BLaER1 (cell line): ENCODE results near the gene ATP8B3.

Experiments used
- H3K27ac ChIP-seq: shearing (Covaris generic); formaldehyde crosslinking; 2 replicates; pipeline ENCODE4 v1.8.1; 2022
- H3K27me3 ChIP-seq: shearing (Covaris generic); formaldehyde crosslinking; 2 replicates; pipeline ENCODE4 v1.8.1; 2022
- H3K36me3 ChIP-seq: shearing (Covaris generic); formaldehyde crosslinking; 2 replicates; pipeline ENCODE4 v1.8.1; 2022
- H3K4me1 ChIP-seq: shearing (Covaris generic); formaldehyde crosslinking; 2 replicates; pipeline ENCODE4 v1.8.1; 2022
- H3K4me2 ChIP-seq: shearing (Covaris generic); formaldehyde crosslinking; 2 replicates; pipeline ENCODE4 v1.8.1; 2022
- H3K4me3 ChIP-seq: shearing (Covaris generic); formaldehyde crosslinking; 2 replicates; pipeline ENCODE4 v1.8.1; 2022
- H3K9ac ChIP-seq: shearing (Covaris generic); formaldehyde crosslinking; 2 replicates; pipeline ENCODE4 v1.8.1; 2022
- H3K9me3 ChIP-seq: shearing (Covaris generic); formaldehyde crosslinking; 2 replicates; pipeline ENCODE4 v1.8.1; 2022
- H4K20me1 ChIP-seq: shearing (Covaris generic); formaldehyde crosslinking; 2 replicates; pipeline ENCODE4 v1.8.1; 2022
- Cebpa-rat ChIP-seq: shearing (Covaris generic); IDR thresholded peaks from 2 replicates; pipeline ENCODE4 v1.8.1; 2022

ATP8B3 gene

DNA sequence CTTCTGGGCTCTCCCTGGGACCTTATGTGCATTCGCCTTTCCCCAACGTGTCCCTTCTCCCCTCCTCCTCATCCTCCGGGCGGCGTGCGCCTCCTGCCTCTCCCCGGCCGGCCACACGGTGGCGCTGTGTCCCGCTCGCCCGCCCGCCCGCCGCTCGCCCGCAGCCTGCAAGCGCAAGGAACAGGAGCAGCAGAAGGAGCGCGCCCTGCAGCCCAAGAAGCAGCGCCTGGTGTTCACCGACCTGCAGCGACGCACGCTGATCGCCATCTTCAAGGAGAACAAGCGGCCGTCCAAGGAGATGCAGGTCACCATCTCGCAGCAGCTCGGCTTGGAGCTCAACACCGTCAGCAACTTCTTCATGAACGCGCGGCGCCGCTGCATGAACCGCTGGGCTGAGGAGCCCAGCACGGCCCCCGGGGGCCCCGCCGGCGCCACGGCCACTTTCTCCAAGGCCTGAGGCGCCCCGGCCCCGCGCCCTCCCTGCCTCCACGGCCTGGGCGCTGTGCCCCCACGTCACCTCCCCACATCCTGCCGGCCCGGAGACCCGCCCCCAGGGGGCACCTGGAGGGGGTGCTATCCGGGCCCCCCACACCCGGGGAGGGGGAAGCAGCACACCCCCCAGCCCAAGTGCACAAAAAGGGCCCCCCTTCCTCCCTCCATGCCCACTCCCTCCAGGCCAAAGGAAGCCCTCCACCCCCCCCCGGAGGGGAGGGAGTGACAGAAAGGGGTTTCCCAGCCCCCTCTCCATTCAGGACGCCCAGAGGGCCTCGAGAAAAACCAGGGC is 36.9 kb downstream of the ATP8B3 start:
- no peaks in the 10 kb centered on the region for H3K36me3 ChIP-seq
- H3K4me1 ChIP-seq: peaks cover 48% of the 10 kb centered on the region
- no peak overlapping the region for H3K27ac ChIP-seq
- H4K20me1 ChIP-seq: peaks cover 22% of the 10 kb centered on the region
- H3K9me3 ChIP-seq: peaks cover 32% of the 10 kb centered on the region
- H3K9ac ChIP-seq: no peak overlapping the region
- peak overlapping the region; percentile 95 for H3K4me2 ChIP-seq
- H3K4me3 ChIP-seq: peak overlapping the region; percentile 62
- peaks cover 99% of the 10 kb centered on the region for H3K27me3 ChIP-seq
- no peak for TF ChIP-seq Cebpa-rat

DNA sequence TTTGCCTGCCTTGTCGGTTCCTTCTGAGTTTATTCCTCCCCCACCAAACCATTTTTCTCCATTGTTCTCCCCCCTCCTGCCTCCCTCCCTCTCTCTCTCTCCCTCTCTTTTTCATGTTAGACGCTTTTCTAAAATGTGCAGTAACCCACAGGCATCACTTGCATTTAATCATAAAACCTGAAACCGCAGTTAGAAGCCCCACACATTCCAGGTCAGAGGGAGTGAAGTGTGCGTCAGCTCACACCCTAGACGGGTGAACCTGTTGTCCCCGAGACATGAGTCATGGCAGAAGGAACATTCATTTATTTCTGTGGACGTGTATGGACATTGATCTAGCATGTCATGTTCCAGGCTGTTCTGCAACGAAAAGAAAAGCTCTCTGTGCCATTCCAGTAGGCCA is 38.9 kb downstream of the ATP8B3 start:
- peaks cover 97% of the 10 kb centered on the region for H3K27me3 ChIP-seq
- H3K4me2 ChIP-seq: peak overlapping the region; percentile 3; the same call in 1 of the 2 replicates
- H3K4me1 ChIP-seq: peaks cover 37% of the 10 kb centered on the region
- H3K27ac ChIP-seq: no peak overlapping the region
- no peaks in the 10 kb centered on the region for H3K36me3 ChIP-seq
- no peak overlapping the region for H3K9ac ChIP-seq
- H4K20me1 ChIP-seq: peaks cover 11% of the 10 kb centered on the region
- H3K4me3 ChIP-seq: no peak overlapping the region
- peaks cover 38% of the 10 kb centered on the region for H3K9me3 ChIP-seq
- no peak for TF ChIP-seq Cebpa-rat

DNA sequence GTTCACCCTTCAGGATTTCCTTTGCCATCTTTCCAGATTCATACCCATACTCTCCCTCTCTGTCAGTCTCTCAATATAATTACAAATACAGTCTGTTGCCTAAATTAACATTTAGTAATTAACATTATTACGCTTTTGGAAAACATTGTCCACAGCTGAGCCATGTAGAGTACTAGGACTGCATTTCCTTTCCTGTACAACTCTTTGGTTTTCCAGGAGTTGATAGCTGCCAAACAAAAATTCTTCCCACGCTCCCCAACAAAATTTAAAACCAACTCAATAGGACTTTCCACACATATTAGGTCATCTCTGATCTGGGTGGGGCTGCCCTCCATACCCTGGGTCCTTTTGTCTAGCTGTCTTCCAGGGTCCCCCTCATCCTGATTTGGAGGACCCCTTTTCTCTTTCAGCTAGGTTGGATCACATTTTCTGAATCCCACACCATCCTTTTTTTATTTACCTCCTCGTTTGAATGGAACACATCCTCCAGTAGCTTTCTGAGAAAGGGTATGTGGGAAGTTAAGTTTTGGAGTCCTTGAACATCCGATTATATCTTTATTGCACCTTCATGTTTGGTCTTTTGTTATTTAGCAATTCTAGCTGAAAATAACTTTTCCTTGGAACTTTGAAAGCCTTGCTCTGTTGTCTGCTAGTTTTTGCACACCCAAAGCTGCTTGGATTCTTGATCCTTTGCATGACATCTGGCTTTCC is 41.1 kb downstream of the ATP8B3 start:
- no peak overlapping the region for H3K9ac ChIP-seq
- H3K4me1 ChIP-seq: peaks cover 49% of the 10 kb centered on the region
- H3K4me3 ChIP-seq: no peak overlapping the region
- no peak overlapping the region for H3K27ac ChIP-seq
- no peaks in the 10 kb centered on the region for H3K36me3 ChIP-seq
- no peak for TF ChIP-seq Cebpa-rat
- H4K20me1 ChIP-seq: peaks cover 3% of the 10 kb centered on the region
- H3K9me3 ChIP-seq: peaks cover 38% of the 10 kb centered on the region
- peaks cover 97% of the 10 kb centered on the region for H3K27me3 ChIP-seq
- no peak overlapping the region for H3K4me2 ChIP-seq

DNA sequence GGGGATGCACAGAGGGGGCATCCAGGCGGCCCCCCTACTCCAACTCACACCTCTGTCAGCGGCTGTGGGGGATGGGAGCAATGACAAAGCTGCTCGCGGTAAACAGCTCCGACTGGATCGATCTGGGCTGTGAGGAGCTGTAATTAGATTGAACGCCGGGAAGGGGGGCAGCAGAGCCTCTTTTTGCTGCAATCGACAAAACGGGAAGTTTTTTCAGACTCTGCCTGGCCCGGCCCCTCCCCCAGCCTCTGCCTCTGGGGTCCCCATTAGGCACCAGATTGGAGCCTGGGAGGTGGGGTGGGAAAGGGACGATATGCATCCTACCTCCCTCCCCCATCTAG is 42.5 kb downstream of the ATP8B3 start:
- Histone ChIP-seq H3K4me2 (no peak overlapping the region), H3K27me3 (peaks cover 97% of the 10 kb centered on the region), H3K36me3 (no peaks in the 10 kb centered on the region), H3K9me3 (peaks cover 29% of the 10 kb centered on the region), H3K27ac (no peak overlapping the region), H3K9ac (no peak overlapping the region), H4K20me1 (peaks cover 14% of the 10 kb centered on the region), H3K4me1 (peaks cover 50% of the 10 kb centered on the region), H3K4me3 (no peak overlapping the region)
- no peak for TF ChIP-seq Cebpa-rat

DNA sequence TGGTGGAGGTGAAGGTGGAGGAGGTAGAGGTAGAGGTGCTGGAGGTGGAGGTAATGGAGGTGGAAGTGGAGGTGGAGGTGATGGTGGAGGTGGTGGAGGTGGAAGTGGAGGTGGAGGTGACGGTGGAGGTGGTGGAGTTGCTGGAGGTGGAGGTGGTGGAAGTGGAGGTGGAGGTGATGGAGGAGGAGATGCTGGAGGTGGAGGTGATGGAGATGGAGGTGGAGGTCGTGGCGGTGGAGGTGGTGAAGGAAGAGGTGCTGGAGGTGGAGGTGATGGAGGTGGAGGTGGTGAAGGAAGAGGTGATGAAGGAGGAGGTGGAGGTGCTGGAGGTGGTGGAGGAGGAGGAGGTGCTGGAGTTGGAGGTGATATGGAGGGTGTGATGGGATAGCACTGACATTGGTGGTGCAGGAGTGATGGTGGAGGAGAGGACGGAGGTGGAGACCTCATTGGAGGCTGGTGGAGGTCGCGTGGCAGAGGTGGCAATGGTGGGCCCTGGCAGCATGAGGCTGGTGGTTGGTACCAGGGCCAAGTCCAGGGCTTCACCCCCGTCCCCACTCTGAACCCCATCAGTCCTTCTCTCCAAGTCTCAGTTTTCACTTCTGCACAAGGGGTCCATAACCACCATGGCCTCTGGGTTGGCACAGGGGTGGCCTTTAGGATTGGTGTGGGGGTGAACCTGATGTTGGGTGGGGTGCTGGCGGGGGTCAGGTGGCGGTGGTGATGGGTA is 43.0 kb downstream of the ATP8B3 start:
- Histone ChIP-seq H3K4me2 (no peak overlapping the region), H3K36me3 (no peaks in the 10 kb centered on the region), H3K9ac (no peak overlapping the region), H3K27me3 (peaks cover 97% of the 10 kb centered on the region), H3K4me3 (no peak overlapping the region), H3K27ac (no peak overlapping the region), H3K9me3 (peaks cover 28% of the 10 kb centered on the region), H3K4me1 (peaks cover 49% of the 10 kb centered on the region), H4K20me1 (peaks cover 14% of the 10 kb centered on the region)
- no peak for TF ChIP-seq Cebpa-rat

- Histone ChIP-seq H3K36me3 (no peaks in the 10 kb centered on the region), H3K27ac (no peak overlapping the region), H3K27me3 (peaks cover 97% of the 10 kb centered on the region), H3K9ac (no peak overlapping the region), H3K9me3 (peaks cover 28% of the 10 kb centered on the region), H4K20me1 (peaks cover 21% of the 10 kb centered on the region), H3K4me3 (no peak overlapping the region), H3K4me1 (peaks cover 43% of the 10 kb centered on the region), H3K4me2 (peak overlapping the region; percentile 84)
- TF ChIP-seq Cebpa-rat: no peak
These were observed 43.8 kb downstream of the ATP8B3 start for GRCh38 chr19:1768248-1768647.

DNA sequence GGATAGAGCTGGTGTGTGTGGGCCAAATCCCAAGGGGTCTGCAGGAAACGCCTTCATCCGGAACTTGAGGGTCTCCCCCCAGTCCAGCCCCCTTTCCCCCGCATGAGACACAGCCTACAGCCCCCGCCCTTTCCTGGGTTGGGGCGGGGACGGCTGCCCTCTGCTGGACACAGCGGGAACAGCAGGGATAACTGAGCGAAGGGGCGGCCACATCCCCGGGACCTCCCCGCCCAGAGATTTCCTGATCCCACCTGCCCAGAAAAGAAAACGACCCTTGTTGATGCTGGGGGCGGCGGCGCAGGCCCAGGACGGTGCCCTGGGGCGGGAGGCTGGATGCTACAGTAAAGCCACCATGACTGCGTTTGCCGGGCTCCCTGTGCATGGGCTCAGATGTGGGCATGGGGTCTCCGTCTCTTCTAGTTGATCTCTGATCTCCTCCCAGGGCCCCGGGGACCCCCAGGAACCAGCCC is 44.6 kb downstream of the ATP8B3 start:
- no peak overlapping the region for H3K27ac ChIP-seq
- no peak overlapping the region for H3K9ac ChIP-seq
- peaks cover 29% of the 10 kb centered on the region for H4K20me1 ChIP-seq
- peaks cover 28% of the 10 kb centered on the region for H3K9me3 ChIP-seq
- H3K27me3 ChIP-seq: peaks cover 97% of the 10 kb centered on the region
- no peaks in the 10 kb centered on the region for H3K36me3 ChIP-seq
- peaks cover 38% of the 10 kb centered on the region for H3K4me1 ChIP-seq
- peak overlapping the region; percentile 31; the same call in 1 of the 2 replicates for H3K4me3 ChIP-seq
- no peak for TF ChIP-seq Cebpa-rat
- H3K4me2 ChIP-seq: peak overlapping the region; percentile 84

- Histone ChIP-seq H3K4me1 (peaks cover 38% of the 10 kb centered on the region), H4K20me1 (peaks cover 35% of the 10 kb centered on the region), H3K27me3 (peaks cover 97% of the 10 kb centered on the region), H3K36me3 (no peaks in the 10 kb centered on the region), H3K27ac (no peak overlapping the region; the same call in 1 of the 2 replicates), H3K4me3 (peak overlapping the region; percentile 31; the same call in 1 of the 2 replicates), H3K9ac (no peak overlapping the region), H3K9me3 (peaks cover 23% of the 10 kb centered on the region), H3K4me2 (peak overlapping the region; percentile 84)
- TF ChIP-seq Cebpa-rat: no peak
These were observed 45.2 kb downstream of the ATP8B3 start for GRCh38 chr19:1766800-1767352.
